ENCODE data around the gene TRUB2. TPM values are rescaled to one million over a fixed set of nuclear protein-coding genes. Genes with fewer than 3 reads are reported as not detected.

TRUB2 gene
- total and polyA plus RNA-seq, 2 of the 13 experiments (the other 11 are each of a cell fraction or from before 2014, with no cell fraction given) = 22.3 to 41.2 TPM

- TF ChIP-seq, protein P1, sequence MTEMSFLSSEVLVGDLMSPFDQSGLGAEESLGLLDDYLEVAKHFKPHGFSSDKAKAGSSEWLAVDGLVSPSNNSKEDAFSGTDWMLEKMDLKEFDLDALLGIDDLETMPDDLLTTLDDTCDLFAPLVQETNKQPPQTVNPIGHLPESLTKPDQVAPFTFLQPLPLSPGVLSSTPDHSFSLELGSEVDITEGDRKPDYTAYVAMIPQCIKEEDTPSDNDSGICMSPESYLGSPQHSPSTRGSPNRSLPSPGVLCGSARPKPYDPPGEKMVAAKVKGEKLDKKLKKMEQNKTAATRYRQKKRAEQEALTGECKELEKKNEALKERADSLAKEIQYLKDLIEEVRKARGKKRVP (CRISPR knock-in tag; IDR thresholded peaks at IDR 0.05) = no peak
- TF ChIP-seq SMAD1 (CRISPR knock-in tag; IDR thresholded peaks at IDR 0.05; ENCODE audit: borderline replicate concordance, low read depth) (no peak), MXD3 (CRISPR knock-in tag; IDR thresholded peaks at IDR 0.05) (no peak), ZZZ3 (CRISPR knock-in tag; IDR thresholded peaks at IDR 0.05; ENCODE audit: borderline replicate concordance) (no peak; the same call in 1 of the 2 replicates), ESRRA (CRISPR knock-in tag; IDR thresholded peaks at IDR 0.05; ENCODE audit: low read depth) (no peak), ZSCAN9 (CRISPR knock-in tag; IDR thresholded peaks at IDR 0.05; ENCODE audit: borderline replicate concordance) (no peak), ZNF430 (CRISPR knock-in tag; IDR thresholded peaks at IDR 0.05) (peak; percentile 54; the same call in 1 of the 2 replicates), ZFP82 (CRISPR knock-in tag; IDR thresholded peaks at IDR 0.05; ENCODE audit: borderline replicate concordance) (0 out of 2 replicates have a peak, but pooled peaks have one; percentile 53), ZNF275 (CRISPR knock-in tag; IDR thresholded peaks at IDR 0.05; ENCODE audit: borderline replicate concordance) (peak; percentile 4; the same call in 1 of the 2 replicates), TP53 (CRISPR knock-in tag; conservative IDR thresholded peaks at IDR 0.05) (no peak), ZMAT3 (CRISPR knock-in tag; conservative IDR thresholded peaks at IDR 0.05) (peak; percentile 10; the same call in 1 of the 2 replicates), NFRKB (IDR thresholded peaks at IDR 0.05) (no peak), ATM (IDR thresholded peaks at IDR 0.05; ENCODE audit: borderline replicate concordance) (no peak), CEBPZ (IDR thresholded peaks at IDR 0.05; ENCODE audit: low read length) (no peak), TBX2 (CRISPR knock-in tag; IDR thresholded peaks at IDR 0.05; ENCODE audit: borderline replicate concordance) (peak; percentile 38), HNF1B (CRISPR knock-in tag; IDR thresholded peaks at IDR 0.05) (peak; percentile 12; the same call in 1 of the 2 replicates), JDP2 (CRISPR knock-in tag; IDR thresholded peaks at IDR 0.05; ENCODE audit: borderline replicate concordance) (no peak), GTF3A (CRISPR knock-in tag; conservative IDR thresholded peaks at IDR 0.05) (no peak), SRY (CRISPR knock-in tag; IDR thresholded peaks at IDR 0.05) (no peak), ARNTL (CRISPR knock-in tag; IDR thresholded peaks at IDR 0.05) (no peak), ZNF558 (CRISPR knock-in tag; IDR thresholded peaks at IDR 0.05; ENCODE audit: borderline replicate concordance) (0 out of 2 replicates have a peak, but pooled peaks have one; percentile 5), HOXA9 (CRISPR knock-in tag; IDR thresholded peaks at IDR 0.05; ENCODE audit: borderline replicate concordance) (no peak)
Observed at GRCh38 chr9:128275198-128276007, 46.8 kb downstream of the TRUB2 start, which contains the start of gene GOLGA2 (continued).
